ENCODE measurements around the gene PNPLA5.
"Not testable (repeated sequence)": the region's sequence is repeated elsewhere in the genome, so short reads cannot be mapped to it uniquely, and the experiment has no call there.

The PNPLA5 gene

DNA sequence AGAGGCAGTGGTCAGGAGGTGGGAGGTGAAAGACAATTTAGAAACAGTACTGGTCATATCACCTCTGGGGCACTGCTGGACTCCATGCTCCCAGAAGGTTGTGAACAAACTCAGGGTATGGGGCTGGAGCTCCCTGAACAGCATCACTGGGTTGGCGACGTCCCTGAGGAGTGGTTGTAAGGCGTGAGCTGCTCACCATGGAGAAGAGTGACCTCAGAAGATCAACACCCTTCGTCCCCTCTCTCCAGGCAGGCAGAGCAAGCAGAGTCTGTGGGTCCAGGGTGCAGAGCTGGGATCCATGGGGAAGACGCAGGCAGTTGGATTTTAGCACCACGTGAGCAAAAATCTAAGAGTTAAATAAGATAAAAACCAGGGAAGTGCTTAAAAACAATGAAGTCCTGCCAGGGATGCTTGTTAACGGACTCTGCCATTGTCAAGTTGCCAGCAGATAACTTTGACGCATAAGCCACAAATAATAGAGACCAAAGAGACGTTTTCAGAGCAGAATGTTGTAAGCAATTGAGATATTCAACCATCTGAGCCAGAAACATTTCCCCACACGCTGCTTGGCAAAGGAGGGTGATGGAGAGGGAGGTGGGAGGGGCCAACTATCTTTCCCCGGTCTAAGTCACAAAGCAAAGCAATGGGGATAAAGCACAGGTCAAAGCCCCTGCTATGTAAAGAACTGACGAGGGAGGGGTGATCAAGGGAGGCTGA lies 13.6 kb downstream of the PNPLA5 start:
- in situ Hi-C loops (cut with MboI; ENCODE audit: low sequenced_read_pairs, unreplicated experiment), result no loop called here

DNA sequence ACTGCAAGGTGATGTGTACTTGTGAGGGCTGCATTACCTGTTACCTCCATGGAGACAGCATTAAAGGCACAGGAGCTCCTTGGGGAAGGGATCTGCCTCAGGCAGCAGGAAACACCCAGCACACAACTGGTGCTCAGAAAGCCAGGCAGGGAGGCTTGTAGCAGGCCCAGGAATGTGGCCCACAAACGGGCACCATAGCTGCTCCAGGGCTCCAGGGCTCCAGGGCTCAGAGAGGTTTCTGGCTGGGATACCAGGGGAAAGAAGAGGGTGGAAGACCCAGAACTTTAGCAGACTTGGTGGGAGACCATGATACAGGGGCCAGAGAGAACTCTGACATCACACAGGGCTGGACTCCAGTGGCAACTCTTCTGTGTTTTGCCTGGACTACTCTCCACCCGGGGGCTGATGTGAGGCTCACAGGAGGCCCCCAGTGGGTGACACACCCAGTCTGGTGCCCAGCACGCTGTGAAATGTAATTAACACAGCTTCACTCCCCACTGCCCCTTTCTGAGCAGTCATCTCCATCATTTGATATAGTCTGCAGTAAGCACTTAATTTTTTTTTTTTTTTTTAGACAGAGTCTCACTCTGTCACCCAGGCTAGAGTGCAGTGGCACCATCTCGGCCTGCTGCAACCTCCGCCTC lies 14.8 kb downstream of the PNPLA5 start:
- DNase-seq (ENCODE audit: low spot score), result no peak
- in situ Hi-C loops (cut with MboI; ENCODE audit: low sequenced_read_pairs, unreplicated experiment), result no loop called here
- TF ChIP-seq, protein P1, sequence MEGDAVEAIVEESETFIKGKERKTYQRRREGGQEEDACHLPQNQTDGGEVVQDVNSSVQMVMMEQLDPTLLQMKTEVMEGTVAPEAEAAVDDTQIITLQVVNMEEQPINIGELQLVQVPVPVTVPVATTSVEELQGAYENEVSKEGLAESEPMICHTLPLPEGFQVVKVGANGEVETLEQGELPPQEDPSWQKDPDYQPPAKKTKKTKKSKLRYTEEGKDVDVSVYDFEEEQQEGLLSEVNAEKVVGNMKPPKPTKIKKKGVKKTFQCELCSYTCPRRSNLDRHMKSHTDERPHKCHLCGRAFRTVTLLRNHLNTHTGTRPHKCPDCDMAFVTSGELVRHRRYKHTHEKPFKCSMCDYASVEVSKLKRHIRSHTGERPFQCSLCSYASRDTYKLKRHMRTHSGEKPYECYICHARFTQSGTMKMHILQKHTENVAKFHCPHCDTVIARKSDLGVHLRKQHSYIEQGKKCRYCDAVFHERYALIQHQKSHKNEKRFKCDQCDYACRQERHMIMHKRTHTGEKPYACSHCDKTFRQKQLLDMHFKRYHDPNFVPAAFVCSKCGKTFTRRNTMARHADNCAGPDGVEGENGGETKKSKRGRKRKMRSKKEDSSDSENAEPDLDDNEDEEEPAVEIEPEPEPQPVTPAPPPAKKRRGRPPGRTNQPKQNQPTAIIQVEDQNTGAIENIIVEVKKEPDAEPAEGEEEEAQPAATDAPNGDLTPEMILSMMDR (IDR thresholded peaks at IDR 0.05; ENCODE audit: borderline replicate concordance, control extremely low read depth, extremely low read depth, insufficient read depth, missing control alignments), result no peak

More for the DNA sequence above, 13.6 kb downstream of the PNPLA5 start:
- no peak for DNase-seq (ENCODE audit: low spot score)
- TF ChIP-seq, protein P1 (IDR thresholded peaks at IDR 0.05; ENCODE audit: borderline replicate concordance, control extremely low read depth, extremely low read depth, insufficient read depth, missing control alignments), result no peak

DNA sequence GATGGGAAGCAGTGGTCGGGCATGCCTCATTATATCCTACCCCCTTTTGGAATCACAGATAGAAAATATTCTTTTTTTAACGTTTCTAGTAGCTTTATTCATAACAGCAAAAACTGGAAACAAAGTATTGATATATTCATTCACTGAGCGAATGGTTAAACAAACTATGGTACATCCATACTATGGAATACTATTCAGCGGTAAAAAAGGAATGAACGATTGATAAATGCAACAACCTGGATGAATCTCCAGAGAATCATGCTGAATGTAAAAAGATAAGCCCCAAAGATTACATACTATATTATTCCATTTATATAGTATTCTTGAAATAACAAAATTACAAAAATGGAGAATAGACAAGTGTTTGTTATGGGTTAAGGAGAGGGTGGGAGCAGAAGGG lies 22.0 kb downstream of the PNPLA5 start:
- TF ChIP-seq, protein P1 (IDR thresholded peaks at IDR 0.05; ENCODE audit: borderline replicate concordance, control extremely low read depth, extremely low read depth, insufficient read depth, missing control alignments), result no peak
- in situ Hi-C loops (cut with MboI; ENCODE audit: low sequenced_read_pairs, unreplicated experiment), result no loop called here
- DNase-seq (ENCODE audit: low spot score), result no peak

DNA sequence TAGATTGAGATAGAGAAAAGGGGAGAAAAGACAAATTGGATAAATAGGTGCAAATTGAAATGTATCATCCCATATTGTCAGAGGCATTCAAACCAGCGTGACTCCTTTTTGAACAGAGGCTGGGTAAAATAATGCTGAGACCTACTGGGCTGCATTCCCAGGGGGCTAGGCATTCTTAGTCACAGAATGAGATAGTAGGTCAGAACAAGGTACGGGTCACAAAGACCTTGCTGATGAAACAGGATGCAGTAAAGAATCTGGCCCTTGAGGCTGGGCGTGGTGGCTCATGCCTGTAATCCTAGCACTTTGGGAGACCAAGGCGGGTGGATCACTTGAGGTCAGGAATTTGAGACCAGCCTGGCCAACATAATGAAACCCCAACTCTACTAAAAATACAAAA lies 22.8 kb downstream of the PNPLA5 start:
- in situ Hi-C loops (cut with MboI; ENCODE audit: low sequenced_read_pairs, unreplicated experiment); DNase-seq (ENCODE audit: low spot score): not testable (repeated sequence)

DNA sequence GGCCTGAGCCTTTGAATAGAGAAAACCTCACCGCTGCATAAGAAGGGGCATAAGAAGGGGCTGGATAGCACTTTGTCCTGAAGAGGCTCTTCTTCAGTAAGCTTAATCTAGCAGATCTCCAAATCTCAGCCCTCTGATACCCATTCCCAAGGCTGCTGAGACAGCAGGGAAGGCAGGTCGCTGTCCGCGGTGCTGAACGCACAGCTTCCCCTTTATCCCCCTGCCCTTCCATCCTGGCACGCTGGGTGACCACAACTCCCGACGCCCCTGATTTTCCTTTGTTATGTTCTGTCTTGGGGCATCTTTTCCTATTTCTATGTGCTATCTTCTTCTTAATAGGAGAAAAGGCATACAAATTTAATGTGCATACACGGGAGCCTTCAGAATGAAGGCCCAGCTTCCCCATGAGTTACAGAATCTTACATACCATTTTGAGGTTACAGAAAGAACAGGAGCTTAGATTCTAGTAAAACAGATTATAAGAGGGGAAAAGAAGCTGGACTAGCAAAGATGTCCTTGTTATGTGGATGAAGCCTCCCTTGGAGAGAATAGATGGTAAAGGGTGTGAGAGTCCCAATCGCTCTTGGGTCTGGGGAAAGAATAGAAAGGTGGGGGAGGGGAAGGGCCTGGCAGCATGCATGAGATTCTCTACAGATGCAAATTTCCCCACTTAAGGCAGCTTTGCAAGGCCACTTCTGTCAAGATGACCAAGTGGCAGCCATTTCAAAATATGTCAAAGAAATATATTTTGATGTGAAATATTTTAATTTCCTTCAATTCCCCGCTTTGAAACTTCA lies 23.8 kb downstream of the PNPLA5 start:
- in situ Hi-C loops (cut with MboI; ENCODE audit: low sequenced_read_pairs, unreplicated experiment), result no loop called here
- TF ChIP-seq, protein P1 (IDR thresholded peaks at IDR 0.05; ENCODE audit: borderline replicate concordance, control extremely low read depth, extremely low read depth, insufficient read depth, missing control alignments), result no peak
- DNase-seq (ENCODE audit: low spot score), result no peak

DNA sequence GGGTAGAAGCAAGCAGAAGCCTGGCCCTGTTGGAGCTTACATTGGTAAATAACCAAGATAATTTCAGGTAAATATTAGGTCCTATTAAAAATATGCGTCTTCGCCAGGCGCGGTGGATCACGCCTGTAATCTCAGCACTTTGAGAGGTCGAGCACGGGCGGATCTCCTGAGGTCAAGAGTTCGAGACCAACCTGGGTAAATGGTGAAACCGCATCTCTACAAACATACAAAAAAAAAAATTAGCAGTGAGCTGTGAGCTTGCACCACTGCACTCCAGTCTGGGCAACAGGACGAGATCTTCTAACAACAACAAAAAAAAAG lies 29.0 kb downstream of the PNPLA5 start:
- no peak for DNase-seq (ENCODE audit: low spot score)
- TF ChIP-seq, protein P1 (IDR thresholded peaks at IDR 0.05; ENCODE audit: borderline replicate concordance, control extremely low read depth, extremely low read depth, insufficient read depth, missing control alignments), result no peak
- in situ Hi-C loops (cut with MboI; ENCODE audit: low sequenced_read_pairs, unreplicated experiment), result no loop called here

Data from GM13976 (cell line).